Measurements from ENCODE around the gene DCTN3. TPM values are rescaled to one million over a fixed set of nuclear protein-coding genes. Genes with fewer than 3 reads are reported as not detected.

Gene DCTN3
- total and polyA plus RNA-seq, 10 of the 15 experiments (the other 5 are each of a cell fraction or from before 2014, with no cell fraction given): 19.0 to 120 (median 71.8) TPM

DNA sequence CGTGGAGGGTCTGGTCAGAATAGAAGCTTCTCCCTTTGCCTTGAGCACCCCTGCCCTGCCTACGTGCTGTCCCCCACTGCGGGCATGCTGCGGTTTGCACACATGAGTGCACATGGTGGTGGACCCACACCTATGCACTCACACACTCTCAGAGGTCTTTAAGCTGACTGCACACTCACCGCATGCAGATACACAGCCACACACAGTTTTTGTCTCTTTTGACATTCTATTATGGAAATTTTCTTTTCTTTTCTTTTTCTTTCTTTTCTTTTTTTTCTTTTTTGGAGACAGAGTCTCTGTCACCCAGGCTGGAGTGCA, 9.2 kb upstream of the DCTN3 start:
- no peak for ATAC-seq
- TF ChIP-seq SMARCA5 (IDR thresholded peaks at IDR 0.05): no peak
- no peak for TF ChIP-seq MYC (IDR thresholded peaks at IDR 0.05; ENCODE audit: insufficient read depth, insufficient read length, insufficient replicate concordance, low read length, severe bottlenecking)
- no peak; the same call in 1 of the 2 replicates for TF ChIP-seq EZH2 (IDR thresholded peaks at IDR 0.05; ENCODE audit: borderline replicate concordance, control insufficient read depth, low read depth, low read length)
- TF ChIP-seq, protein P1, sequence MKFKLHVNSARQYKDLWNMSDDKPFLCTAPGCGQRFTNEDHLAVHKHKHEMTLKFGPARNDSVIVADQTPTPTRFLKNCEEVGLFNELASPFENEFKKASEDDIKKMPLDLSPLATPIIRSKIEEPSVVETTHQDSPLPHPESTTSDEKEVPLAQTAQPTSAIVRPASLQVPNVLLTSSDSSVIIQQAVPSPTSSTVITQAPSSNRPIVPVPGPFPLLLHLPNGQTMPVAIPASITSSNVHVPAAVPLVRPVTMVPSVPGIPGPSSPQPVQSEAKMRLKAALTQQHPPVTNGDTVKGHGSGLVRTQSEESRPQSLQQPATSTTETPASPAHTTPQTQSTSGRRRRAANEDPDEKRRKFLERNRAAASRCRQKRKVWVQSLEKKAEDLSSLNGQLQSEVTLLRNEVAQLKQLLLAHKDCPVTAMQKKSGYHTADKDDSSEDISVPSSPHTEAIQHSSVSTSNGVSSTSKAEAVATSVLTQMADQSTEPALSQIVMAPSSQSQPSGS (IDR thresholded peaks at IDR 0.05; ENCODE audit: low read length): no peak
- TF ChIP-seq, protein P2, sequence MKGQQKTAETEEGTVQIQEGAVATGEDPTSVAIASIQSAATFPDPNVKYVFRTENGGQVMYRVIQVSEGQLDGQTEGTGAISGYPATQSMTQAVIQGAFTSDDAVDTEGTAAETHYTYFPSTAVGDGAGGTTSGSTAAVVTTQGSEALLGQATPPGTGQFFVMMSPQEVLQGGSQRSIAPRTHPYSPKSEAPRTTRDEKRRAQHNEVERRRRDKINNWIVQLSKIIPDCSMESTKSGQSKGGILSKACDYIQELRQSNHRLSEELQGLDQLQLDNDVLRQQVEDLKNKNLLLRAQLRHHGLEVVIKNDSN (IDR thresholded peaks at IDR 0.05; ENCODE audit: borderline replicate concordance, extremely low read length, insufficient read depth, low read depth, low read length): no peak
- no peak for TF ChIP-seq RAD51 (IDR thresholded peaks at IDR 0.05)
- TF ChIP-seq, protein P3, sequence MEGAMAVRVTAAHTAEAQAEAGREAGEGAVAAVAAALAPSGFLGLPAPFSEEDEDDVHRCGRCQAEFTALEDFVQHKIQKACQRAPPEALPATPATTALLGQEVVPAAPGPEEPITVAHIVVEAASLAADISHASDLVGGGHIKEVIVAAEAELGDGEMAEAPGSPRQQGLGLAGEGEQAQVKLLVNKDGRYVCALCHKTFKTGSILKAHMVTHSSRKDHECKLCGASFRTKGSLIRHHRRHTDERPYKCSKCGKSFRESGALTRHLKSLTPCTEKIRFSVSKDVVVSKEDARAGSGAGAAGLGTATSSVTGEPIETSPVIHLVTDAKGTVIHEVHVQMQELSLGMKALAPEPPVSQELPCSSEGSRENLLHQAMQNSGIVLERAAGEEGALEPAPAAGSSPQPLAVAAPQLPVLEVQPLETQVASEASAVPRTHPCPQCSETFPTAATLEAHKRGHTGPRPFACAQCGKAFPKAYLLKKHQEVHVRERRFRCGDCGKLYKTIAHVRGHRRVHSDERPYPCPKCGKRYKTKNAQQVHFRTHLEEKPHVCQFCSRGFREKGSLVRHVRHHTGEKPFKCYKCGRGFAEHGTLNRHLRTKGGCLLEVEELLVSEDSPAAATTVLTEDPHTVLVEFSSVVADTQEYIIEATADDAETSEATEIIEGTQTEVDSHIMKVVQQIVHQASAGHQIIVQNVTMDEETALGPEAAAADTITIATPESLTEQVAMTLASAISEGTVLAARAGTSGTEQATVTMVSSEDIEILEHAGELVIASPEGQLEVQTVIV (IDR thresholded peaks at IDR 0.05; ENCODE audit: borderline replicate concordance, partially characterized antibody): no peak
- no peak for TF ChIP-seq SMAD1 (IDR thresholded peaks at IDR 0.05; ENCODE audit: low read depth, partially characterized antibody)
- TF ChIP-seq, protein P4, sequence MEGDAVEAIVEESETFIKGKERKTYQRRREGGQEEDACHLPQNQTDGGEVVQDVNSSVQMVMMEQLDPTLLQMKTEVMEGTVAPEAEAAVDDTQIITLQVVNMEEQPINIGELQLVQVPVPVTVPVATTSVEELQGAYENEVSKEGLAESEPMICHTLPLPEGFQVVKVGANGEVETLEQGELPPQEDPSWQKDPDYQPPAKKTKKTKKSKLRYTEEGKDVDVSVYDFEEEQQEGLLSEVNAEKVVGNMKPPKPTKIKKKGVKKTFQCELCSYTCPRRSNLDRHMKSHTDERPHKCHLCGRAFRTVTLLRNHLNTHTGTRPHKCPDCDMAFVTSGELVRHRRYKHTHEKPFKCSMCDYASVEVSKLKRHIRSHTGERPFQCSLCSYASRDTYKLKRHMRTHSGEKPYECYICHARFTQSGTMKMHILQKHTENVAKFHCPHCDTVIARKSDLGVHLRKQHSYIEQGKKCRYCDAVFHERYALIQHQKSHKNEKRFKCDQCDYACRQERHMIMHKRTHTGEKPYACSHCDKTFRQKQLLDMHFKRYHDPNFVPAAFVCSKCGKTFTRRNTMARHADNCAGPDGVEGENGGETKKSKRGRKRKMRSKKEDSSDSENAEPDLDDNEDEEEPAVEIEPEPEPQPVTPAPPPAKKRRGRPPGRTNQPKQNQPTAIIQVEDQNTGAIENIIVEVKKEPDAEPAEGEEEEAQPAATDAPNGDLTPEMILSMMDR (IDR thresholded peaks at IDR 0.05 in 2 of 3, conservative IDR thresholded peaks at IDR 0.05 in 1 of 3; ENCODE audit: control insufficient read depth in 2 of 3, extremely low read depth in 1 of 3, insufficient read depth in 1 of 3, low read depth in 3 of 3, low read length in 3 of 3): no peak
- TF ChIP-seq SREBF2 (IDR thresholded peaks at IDR 0.05; ENCODE audit: low read length): no peak
- no peak for TF ChIP-seq BMI1 (IDR thresholded peaks at IDR 0.05; ENCODE audit: borderline replicate concordance)
- no peak for TF ChIP-seq NR2C1 (IDR thresholded peaks at IDR 0.05)
- no peak for TF ChIP-seq ATF7 (IDR thresholded peaks at IDR 0.05; ENCODE audit: low read depth)
- TF ChIP-seq YY1 (IDR thresholded peaks at IDR 0.05; ENCODE audit: low read depth, low read length): no peak
- no peak for FAIRE-seq
- BruUV-seq (replicated peaks): no TSS peak
- intact Hi-C loops (cut with micrococcal nuclease; ENCODE audit: unreplicated experiment) (no loop called here), in situ Hi-C loops (cut with MboI) (no loop called here)
- no peaks in the 10 kb centered on the region for H3K9me3 ChIP-seq (replicated peaks; ENCODE audit: control insufficient read depth, insufficient read depth, low read length)
- H4K20me1 ChIP-seq (ENCODE audit: control insufficient read depth, insufficient read depth): no peaks in the 10 kb centered on the region; the same call in none of the 2 replicates
- ChIA-PET CTCF (interaction anchor here (1.2 kb wide), 1 partner anchor 16 kb away, joined by 3 read pairs; no protein-coding TSS in a partner anchor), POLR2A (interaction anchor here (1.5 kb wide), 1 partner anchor 8 kb away, joined by 4 read pairs; the partner anchor contains the start of gene SIGMAR1), RAD21 (ENCODE audit: unreplicated experiment) (no interaction called here), SMC1A (ENCODE audit: uncharacterized antibody, unreplicated experiment) (no interaction called here)
- peaks cover 4% of the 10 kb centered on the region; the same call in 1 of the 2 replicates for H3K4me1 ChIP-seq (ENCODE audit: control insufficient read depth, insufficient read depth, low read length)
- no peaks in the 10 kb centered on the region; a peak in 2 of 4 replicates for H3K36me3 ChIP-seq (ENCODE audit: control insufficient read depth in 2 of 2, insufficient read depth in 2 of 2, low read length in 1 of 2)
- WGBS (ENCODE audit: insufficient coverage, insufficient replicate concordance, low lambda C conversion rate, missing lambda C conversion rate): 2% methylated on average over 5 of the region's 5 CpGs
- no peak for DNase-seq (ENCODE audit: low read depth, low spot score)
- no peak overlapping the region for H3K27ac ChIP-seq (ENCODE audit: control insufficient read depth, insufficient read depth)
- peak overlapping the region; percentile 32; the same call in 1 of the 2 replicates for H3K4me3 ChIP-seq
- no peak overlapping the region for H3K9ac ChIP-seq (ENCODE audit: control insufficient read depth, insufficient read depth, low read length)
- no peak overlapping the region for H2AFZ ChIP-seq (ENCODE audit: control insufficient read depth, low read depth, low read length)
- H3K27me3 ChIP-seq (replicated peaks in 1 of 2; ENCODE audit: control insufficient read depth in 2 of 2, insufficient read depth in 2 of 2, low read length in 1 of 2): peaks cover 14 to 19% of the 10 kb centered on the region in 2 experiments
- peak overlapping the region; percentile 71 for H3K4me2 ChIP-seq (ENCODE audit: control insufficient read depth, insufficient read depth)
- H3K79me2 ChIP-seq (ENCODE audit: control insufficient read depth, insufficient read depth, low read length): no peaks in the 10 kb centered on the region

Data from GM12878 (cell line).